SKM-1 (cell line): ENCODE data around the gene TMPRSS11A.

Experiments used
- DNase-seq: peaks from one replicate; lab custom pipeline; 2025; ENCODE audit not compliant: unreplicated experiment; lab: John Stamatoyannopoulos, UW

TMPRSS11A gene

DNA sequence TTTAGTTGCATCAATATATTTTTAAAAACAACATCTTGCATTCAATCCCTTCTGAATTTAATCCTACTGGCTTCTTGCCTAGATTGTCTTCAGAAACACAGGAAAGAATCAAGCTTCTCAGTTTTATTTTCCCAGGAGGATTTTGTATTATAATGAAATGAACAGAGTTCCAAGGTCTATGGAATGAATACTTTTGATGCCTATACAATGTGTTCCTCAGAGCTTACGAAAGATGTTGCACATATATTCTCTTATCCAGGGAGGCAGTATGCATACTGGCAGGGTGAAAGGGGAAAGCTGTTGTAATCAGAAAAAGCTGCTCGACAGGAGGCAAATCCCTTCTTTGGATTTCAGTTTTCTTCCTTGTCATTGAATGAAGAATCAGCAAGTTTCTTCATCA lies 88.3 kb downstream of the TMPRSS11A start:
- DNase-seq: no peak

DNA sequence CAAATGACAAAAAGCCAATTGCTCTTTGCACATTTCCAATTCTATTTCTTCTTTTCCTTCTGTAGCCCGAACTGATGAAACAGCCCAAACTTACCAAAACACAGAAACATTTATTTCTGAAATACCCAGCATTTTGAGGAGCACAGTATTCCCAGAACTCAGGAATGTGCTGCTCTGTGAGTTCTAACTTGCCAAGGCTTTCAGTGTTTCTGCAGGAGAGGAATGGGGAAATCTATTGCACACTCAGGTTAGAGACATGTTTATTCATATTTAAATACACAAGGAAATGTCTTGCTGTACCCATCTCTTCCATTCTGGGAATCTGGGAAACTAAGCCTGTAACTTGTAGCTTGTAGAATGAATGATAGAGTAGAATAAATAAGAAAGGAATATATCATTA lies 90.2 kb downstream of the TMPRSS11A start:
- no peak for DNase-seq

DNA sequence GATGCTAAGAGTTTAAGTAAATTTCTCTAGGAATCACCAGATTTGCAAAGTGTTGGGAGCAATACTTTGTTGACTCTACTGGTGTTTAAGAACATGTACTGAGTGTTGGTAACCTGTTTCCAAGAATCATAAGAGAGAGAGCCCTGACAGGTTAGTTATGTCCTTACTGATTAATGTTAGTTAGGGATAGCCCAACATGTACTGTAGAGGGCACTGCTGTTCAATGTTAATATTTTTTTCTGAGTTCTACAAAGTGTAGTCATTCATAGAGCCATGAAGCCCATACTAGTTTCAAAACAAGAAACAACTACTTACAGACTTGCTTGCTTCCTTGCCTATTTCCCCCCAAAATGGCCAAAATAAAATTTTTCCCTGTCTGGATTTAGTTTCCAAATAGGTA lies 91.4 kb downstream of the TMPRSS11A start:
- DNase-seq: peak; percentile 39

- DNase-seq: no peak
Measured at GRCh38 chr4:67869580-67870190, 93.6 kb downstream of the TMPRSS11A start.

- DNase-seq: no peak
Measured at GRCh38 chr4:67861513-67861912, 101.8 kb downstream of the TMPRSS11A start.
